Thoracic aorta (tissue), 2 donors: ENCODE data around the gene MCOLN1. TPM values are rescaled to one million over a fixed set of nuclear protein-coding genes. Genes with fewer than 3 reads are reported as not detected.

ENCODE experiments used
- ATAC-seq: fragments of 150-250 bp; one replicate; pipeline ENCODE4 v1.8.0; 2017; ENCODE audit warnings: low read depth; ENCODE audit not compliant: insufficient number of reproducible peaks, low FRiP score
- DNase-seq: peaks from one replicate; pipeline ENCODE4 v3.0.0-alpha.2; 2020; ENCODE audit warnings: low spot score
- H3K27ac ChIP-seq, 2 donors: fragments of 200-600 bp; sonication (generic); 1 replicate in 1 of 2; 2 replicates in 1 of 2; pipeline ENCODE4 v1.5.1; 2016; ENCODE audit warnings: mild to moderate bottlenecking in 2 of 2, moderate library complexity in 2 of 2
- H3K27me3 ChIP-seq: fragments of 200-600 bp; sonication (generic); replicated peaks from 2 replicates; pipeline ENCODE4 v1.6.0; 2016; ENCODE audit warnings: mild to moderate bottlenecking; ENCODE audit not compliant: insufficient read depth
- H3K36me3 ChIP-seq: fragments of 200-600 bp; sonication (generic); one replicate; pipeline ENCODE4 v1.5.1; 2016
- H3K4me1 ChIP-seq, 2 donors: fragments of 200-600 bp; sonication (generic); 1 replicate in 1 of 2; 2 replicates in 1 of 2; pipeline versions ENCODE4 v1.5.1 to v1.6.0; 2016; ENCODE audit warnings: low read depth in 2 of 2, mild to moderate bottlenecking in 1 of 2; ENCODE audit not compliant: control insufficient read depth in 1 of 2
- H3K4me3 ChIP-seq: fragments of 200-600 bp; sonication (generic); 2 replicates; pipeline ENCODE4 v1.5.1; 2016; ENCODE audit warnings: mild to moderate bottlenecking
- H3K9me3 ChIP-seq: fragments of 200-600 bp; sonication (generic); 2 replicates; pipeline ENCODE4 v1.5.1; 2016
- total RNA-seq, 2 donors: library from RNA; depleted of rRNA; stranded (reverse); fragments of >200 nt; gene quantifications; one replicate each; pipeline versions ENCODE4 v1.1.0 to v1.2.3, GENCODE V29; 2016
- TF ChIP-seq, protein P1 (sequence below): fragments of 200-600 bp; sonication (generic); IDR thresholded peaks from one replicate; pipeline ENCODE4 v1.5.1; 2019; ENCODE audit warnings: antibody characterized with exemption

MCOLN1 gene
- total RNA-seq, 2 donors from 2014 or later: 19.6 to 34.8 TPM

DNA sequence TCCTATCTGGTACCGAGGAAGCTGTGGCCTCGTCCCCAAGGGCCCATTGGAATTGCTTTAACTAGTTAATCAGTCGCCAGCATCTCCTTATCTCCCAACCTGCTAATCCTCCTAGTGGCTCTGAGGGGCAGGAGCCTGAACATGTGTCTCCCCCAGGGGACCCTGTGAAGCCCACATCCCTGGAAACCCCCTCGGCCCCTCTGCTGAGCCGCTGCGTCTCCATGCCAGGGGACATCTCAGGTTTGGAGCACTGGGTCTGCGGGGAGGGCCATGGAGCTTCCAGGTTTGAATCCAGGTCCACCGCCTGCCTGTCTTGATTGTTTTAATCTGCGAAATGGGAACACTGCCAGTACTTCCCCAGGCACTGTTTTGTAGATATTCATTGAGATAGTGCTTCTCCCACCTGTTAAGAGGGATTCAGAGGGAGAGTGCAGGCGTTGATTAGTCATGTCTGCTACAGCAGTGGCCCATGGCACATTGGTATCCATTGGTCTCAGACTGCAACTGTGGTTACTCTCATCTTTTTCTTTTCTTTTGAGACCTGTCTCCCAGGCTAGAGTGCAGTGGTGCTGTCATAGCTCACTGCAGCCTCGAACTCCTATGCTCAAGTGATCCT is 19.5 kb downstream of the MCOLN1 start:
- no peaks in the 10 kb centered on the region for H3K4me1 ChIP-seq
- no peaks in the 10 kb centered on the region for H3K9me3 ChIP-seq
- peaks cover 62% of the 10 kb centered on the region for H3K36me3 ChIP-seq
- H3K27ac ChIP-seq: no peak overlapping the region
- H3K27me3 ChIP-seq: no peaks in the 10 kb centered on the region
- ATAC-seq (no peak), DNase-seq (no peak)
- TF ChIP-seq, protein P1, sequence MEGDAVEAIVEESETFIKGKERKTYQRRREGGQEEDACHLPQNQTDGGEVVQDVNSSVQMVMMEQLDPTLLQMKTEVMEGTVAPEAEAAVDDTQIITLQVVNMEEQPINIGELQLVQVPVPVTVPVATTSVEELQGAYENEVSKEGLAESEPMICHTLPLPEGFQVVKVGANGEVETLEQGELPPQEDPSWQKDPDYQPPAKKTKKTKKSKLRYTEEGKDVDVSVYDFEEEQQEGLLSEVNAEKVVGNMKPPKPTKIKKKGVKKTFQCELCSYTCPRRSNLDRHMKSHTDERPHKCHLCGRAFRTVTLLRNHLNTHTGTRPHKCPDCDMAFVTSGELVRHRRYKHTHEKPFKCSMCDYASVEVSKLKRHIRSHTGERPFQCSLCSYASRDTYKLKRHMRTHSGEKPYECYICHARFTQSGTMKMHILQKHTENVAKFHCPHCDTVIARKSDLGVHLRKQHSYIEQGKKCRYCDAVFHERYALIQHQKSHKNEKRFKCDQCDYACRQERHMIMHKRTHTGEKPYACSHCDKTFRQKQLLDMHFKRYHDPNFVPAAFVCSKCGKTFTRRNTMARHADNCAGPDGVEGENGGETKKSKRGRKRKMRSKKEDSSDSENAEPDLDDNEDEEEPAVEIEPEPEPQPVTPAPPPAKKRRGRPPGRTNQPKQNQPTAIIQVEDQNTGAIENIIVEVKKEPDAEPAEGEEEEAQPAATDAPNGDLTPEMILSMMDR: no peak
- H3K4me3 ChIP-seq: no peak overlapping the region

DNA sequence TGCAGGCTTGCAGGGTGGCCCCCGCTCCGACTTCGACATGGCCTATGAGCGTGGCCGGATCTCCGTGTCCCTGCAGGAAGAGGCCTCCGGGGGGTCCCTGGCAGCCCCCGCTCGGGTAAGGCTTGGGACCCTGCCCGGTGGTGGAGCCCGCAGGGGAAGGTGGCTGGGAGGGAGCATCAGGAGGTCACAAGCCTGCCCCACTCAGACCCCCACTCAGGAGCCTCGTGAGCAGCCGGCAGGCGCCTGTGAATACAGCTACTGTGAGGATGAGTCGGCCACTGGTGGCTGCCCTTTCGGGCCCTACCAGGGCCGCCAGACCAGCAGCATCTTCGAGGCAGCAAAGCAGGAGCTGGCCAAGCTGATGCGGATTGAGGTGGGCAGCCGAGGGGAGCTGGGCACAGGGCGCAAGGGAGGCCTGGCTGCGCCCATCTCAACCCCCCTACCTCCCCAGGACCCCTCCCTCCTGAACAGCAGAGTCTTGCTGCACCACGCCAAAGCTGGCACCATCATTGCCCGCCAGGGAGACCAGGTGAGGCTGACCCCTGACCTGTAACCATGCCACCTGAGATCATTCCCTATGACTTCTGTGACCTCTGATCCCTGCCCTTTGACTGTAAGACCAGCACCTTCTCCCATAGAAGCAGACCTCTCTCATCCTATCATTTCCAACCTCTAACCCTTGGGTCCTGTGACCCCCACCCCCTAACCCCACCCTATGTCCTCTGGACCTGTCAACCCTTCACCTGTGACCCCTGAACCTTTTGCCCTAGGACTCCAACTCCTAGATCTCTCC is 20.3 kb downstream of the MCOLN1 start:
- TF ChIP-seq, protein P1: no peak
- Histone ChIP-seq H3K9me3 (no peaks in the 10 kb centered on the region), H3K36me3 (peaks cover 54% of the 10 kb centered on the region), H3K27me3 (no peaks in the 10 kb centered on the region), H3K27ac (peak overlapping the region in 1 of 2 donors; percentile 17), H3K4me3 (no peak overlapping the region), H3K4me1 (no peaks in the 10 kb centered on the region)
- no peak for ATAC-seq
- no peak for DNase-seq

DNA sequence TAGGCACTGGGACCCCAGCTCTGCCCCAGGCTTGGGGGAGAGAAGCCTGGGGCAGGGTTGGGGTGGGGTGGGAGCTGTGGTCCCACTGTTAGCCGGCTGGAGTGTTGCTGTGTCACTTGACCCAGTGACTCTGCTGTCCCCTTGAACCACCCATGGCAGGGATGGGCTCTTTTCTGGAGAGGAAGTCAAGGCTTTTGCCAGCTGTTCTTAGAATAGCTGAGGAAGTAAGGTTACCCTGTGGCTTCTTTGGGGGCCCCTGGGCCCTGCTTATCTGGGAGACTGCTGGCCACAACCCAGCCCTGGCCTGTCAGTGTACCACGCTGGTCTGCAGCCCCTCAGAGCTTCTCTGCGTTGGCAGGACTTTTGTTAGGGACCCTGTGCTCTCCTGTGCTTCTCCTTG is 22.2 kb downstream of the MCOLN1 start:
- no peak overlapping the region for H3K4me3 ChIP-seq
- H3K36me3 ChIP-seq: peaks cover 39% of the 10 kb centered on the region
- DNase-seq (no peak), ATAC-seq (no peak)
- H3K27ac ChIP-seq: peak overlapping the region in 1 of 2 donors; percentile 15
- TF ChIP-seq, protein P1: no peak
- no peaks in the 10 kb centered on the region for H3K4me1 ChIP-seq
- no peaks in the 10 kb centered on the region for H3K9me3 ChIP-seq
- no peaks in the 10 kb centered on the region for H3K27me3 ChIP-seq

DNA sequence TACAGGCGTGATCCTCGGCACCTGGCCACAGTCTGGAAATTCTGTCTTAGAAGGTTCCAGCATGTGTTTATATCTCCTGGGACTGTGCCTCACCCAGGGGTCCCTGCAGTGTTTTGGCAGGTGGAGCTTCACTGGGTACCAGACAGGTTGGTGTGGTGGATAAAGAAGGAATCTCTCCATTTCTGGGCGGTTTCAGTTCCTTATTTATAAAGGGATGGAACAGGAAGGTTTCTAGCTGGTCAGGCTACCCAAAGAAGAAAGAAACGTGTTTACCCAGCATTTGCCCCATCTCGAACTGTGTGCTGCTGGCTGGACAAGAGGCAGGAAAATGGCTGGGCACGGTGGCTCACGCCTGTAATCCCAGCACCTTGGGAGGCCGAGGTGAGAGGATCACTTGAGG is 22.9 kb downstream of the MCOLN1 start:
- no peaks in the 10 kb centered on the region for H3K27me3 ChIP-seq
- DNase-seq (no peak), ATAC-seq (no peak)
- H3K27ac ChIP-seq: no peak overlapping the region
- TF ChIP-seq, protein P1: no peak
- no peak overlapping the region for H3K4me3 ChIP-seq
- no peaks in the 10 kb centered on the region for H3K9me3 ChIP-seq
- no peaks in the 10 kb centered on the region for H3K4me1 ChIP-seq
- peaks cover 40% of the 10 kb centered on the region for H3K36me3 ChIP-seq

DNA sequence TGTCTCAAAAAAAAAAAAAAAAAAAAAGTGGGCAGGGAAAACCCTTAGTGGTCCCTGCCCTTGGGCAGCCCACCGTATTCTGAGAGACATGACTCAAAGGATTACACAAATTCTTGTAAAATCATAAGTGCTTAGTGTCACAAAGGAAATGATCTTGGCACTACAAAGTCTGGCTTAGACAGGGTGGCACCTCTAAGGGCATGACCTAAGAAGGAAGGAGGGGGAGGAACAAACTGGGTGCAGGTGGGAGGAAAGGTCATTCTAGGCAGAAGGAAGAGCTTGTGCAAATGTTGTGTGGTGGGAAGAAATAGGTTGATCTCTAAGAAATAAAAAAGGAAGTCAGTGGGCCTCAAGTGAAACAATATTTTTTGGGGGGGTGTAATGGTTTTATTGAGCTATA is 23.5 kb downstream of the MCOLN1 start:
- no peak for DNase-seq
- Histone ChIP-seq H3K27ac (no peak overlapping the region), H3K36me3 (peaks cover 41% of the 10 kb centered on the region), H3K4me1 (no peaks in the 10 kb centered on the region), H3K4me3 (no peak overlapping the region), H3K9me3 (no peaks in the 10 kb centered on the region), H3K27me3 (no peaks in the 10 kb centered on the region)
- TF ChIP-seq, protein P1: no peak
- no peak for ATAC-seq
